Skeletal muscle tissue (tissue), 4 donors: Measurements from ENCODE around the gene GPRC5A. TPM values are rescaled to one million over a fixed set of nuclear protein-coding genes. Genes with fewer than 3 reads are reported as not detected.

Experiments
- H3K27ac ChIP-seq: one replicate; pipeline ENCODE4 v1.7.0; 2013; ENCODE audit warnings: mild to moderate bottlenecking, low read depth, low read length, inconsistent platforms
- H3K27me3 ChIP-seq, 3 donors: one replicate each; pipeline ENCODE4 v1.7.0; 2013; ENCODE audit warnings: low read length in 3 of 3; ENCODE audit not compliant: control insufficient read depth in 3 of 3, insufficient read depth in 3 of 3
- H3K36me3 ChIP-seq, 3 donors: one replicate each; pipeline ENCODE4 v1.7.0; 2013; ENCODE audit warnings: low read length in 3 of 3; ENCODE audit not compliant: control insufficient read depth in 3 of 3, insufficient read depth in 3 of 3
- H3K4me1 ChIP-seq, 3 donors: one replicate each; pipeline ENCODE4 v1.7.0; 2013; ENCODE audit warnings: low read length in 3 of 3, mild to moderate bottlenecking in 3 of 3; ENCODE audit not compliant: control insufficient read depth in 3 of 3, insufficient read depth in 3 of 3
- H3K4me3 ChIP-seq, 3 donors: one replicate each; pipeline ENCODE4 v1.7.0; 2013; ENCODE audit warnings: low read length in 3 of 3
- H3K9ac ChIP-seq, 3 donors: one replicate each; pipeline ENCODE4 v1.7.0; 2013; ENCODE audit warnings: low read length in 3 of 3, mild to moderate bottlenecking in 3 of 3, moderate library complexity in 2 of 3, low read depth in 1 of 3
- H3K9me3 ChIP-seq, 3 donors: one replicate each; pipeline ENCODE4 v1.7.0; 2013; ENCODE audit warnings: low read length in 3 of 3; ENCODE audit not compliant: control insufficient read depth in 3 of 3
- total RNA-seq: library from RNA; depleted of rRNA; stranded (reverse); fragments of >200 nt; gene quantifications from one replicate; pipeline ENCODE4 v1.2.3, GENCODE V29; 2014
- donor health status: Osteomylitis.

Gene GPRC5A
- total RNA-seq, 1 donor from 2014 or later: 1.0 TPM

- H3K4me3 ChIP-seq: no peak overlapping the region
- no peaks in the 10 kb centered on the region for H3K4me1 ChIP-seq
- H3K27ac ChIP-seq: no peak overlapping the region
These were observed 42.4 kb downstream of the GPRC5A start for GRCh38 chr12:12933742-12934141.

DNA sequence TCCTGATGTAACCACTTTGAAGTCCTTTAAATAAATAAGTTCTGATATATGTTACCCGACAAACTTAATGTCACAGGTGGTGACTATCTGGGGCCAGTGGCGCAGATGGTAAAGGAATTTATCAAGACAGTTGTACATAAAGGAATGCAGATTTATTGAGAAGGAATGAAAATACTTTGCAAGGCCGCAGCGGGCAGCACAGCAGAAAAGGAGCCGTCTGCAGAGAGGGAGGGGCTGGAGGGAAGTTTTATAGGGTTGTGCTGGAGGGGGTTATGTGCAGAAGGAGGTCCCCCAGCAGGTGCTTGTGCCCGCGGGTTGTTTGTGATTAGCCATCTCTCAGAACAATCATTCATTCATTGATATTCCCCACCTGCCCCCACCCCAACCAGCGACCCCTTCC, 43.2 kb downstream of the GPRC5A start:
- no peak overlapping the region for H3K9ac ChIP-seq
- no peaks in the 10 kb centered on the region for H3K36me3 ChIP-seq
- no peaks in the 10 kb centered on the region for H3K4me1 ChIP-seq
- H3K4me3 ChIP-seq: no peak overlapping the region
- no peak overlapping the region for H3K27ac ChIP-seq
- H3K27me3 ChIP-seq: no peaks in the 10 kb centered on the region
- peaks cover 0 to 3% (median 0%) of the 10 kb centered on the region in 3 donors for H3K9me3 ChIP-seq

More at GRCh38 chr12:12933742-12934141, 42.4 kb downstream of the GPRC5A start:
- Histone ChIP-seq H3K9ac (no peak overlapping the region), H3K36me3 (no peaks in the 10 kb centered on the region), H3K27me3 (no peaks in the 10 kb centered on the region), H3K9me3 (peaks cover 0 to 3% (median 0%) of the 10 kb centered on the region in 3 donors)

- no peaks in the 10 kb centered on the region for H3K4me1 ChIP-seq
- no peak overlapping the region for H3K27ac ChIP-seq
- H3K4me3 ChIP-seq: no peak overlapping the region
These were observed 45.7 kb downstream of the GPRC5A start for GRCh38 chr12:12936983-12937491.

DNA sequence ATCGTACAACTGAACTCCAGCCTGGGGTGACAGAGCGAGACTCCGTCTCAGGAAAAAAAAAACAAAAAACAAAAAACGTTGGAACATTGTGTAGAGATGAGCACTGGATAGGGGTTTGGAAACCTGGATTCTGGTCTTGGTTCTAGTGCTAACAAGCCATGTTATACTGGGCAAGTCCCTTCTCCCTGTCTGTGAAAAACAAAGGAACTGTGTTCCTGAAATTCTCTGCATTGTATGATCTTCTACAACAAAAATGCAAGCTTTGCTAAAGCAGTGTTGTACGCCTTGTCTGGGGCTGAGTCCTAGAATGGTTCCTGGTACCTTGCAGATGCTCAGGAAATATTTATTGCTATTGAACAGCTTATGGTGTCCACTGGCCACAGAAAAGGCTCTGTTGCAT, 47.2 kb downstream of the GPRC5A start:
- no peaks in the 10 kb centered on the region for H3K36me3 ChIP-seq
- no peak overlapping the region for H3K9ac ChIP-seq
- no peaks in the 10 kb centered on the region for H3K9me3 ChIP-seq
- H3K4me1 ChIP-seq: no peaks in the 10 kb centered on the region
- H3K27me3 ChIP-seq: no peaks in the 10 kb centered on the region
- no peak overlapping the region for H3K4me3 ChIP-seq
- H3K27ac ChIP-seq: no peak overlapping the region

More at GRCh38 chr12:12936983-12937491, 45.7 kb downstream of the GPRC5A start:
- no peaks in the 10 kb centered on the region for H3K27me3 ChIP-seq
- no peak overlapping the region for H3K9ac ChIP-seq
- H3K36me3 ChIP-seq: no peaks in the 10 kb centered on the region
- H3K9me3 ChIP-seq: no peaks in the 10 kb centered on the region

- Histone ChIP-seq H3K9me3 (no peaks in the 10 kb centered on the region), H3K4me1 (no peaks in the 10 kb centered on the region), H3K9ac (no peak overlapping the region), H3K27me3 (no peaks in the 10 kb centered on the region), H3K27ac (no peak overlapping the region), H3K4me3 (no peak overlapping the region), H3K36me3 (no peaks in the 10 kb centered on the region)
These were observed 48.5 kb downstream of the GPRC5A start for GRCh38 chr12:12939888-12940287.

DNA sequence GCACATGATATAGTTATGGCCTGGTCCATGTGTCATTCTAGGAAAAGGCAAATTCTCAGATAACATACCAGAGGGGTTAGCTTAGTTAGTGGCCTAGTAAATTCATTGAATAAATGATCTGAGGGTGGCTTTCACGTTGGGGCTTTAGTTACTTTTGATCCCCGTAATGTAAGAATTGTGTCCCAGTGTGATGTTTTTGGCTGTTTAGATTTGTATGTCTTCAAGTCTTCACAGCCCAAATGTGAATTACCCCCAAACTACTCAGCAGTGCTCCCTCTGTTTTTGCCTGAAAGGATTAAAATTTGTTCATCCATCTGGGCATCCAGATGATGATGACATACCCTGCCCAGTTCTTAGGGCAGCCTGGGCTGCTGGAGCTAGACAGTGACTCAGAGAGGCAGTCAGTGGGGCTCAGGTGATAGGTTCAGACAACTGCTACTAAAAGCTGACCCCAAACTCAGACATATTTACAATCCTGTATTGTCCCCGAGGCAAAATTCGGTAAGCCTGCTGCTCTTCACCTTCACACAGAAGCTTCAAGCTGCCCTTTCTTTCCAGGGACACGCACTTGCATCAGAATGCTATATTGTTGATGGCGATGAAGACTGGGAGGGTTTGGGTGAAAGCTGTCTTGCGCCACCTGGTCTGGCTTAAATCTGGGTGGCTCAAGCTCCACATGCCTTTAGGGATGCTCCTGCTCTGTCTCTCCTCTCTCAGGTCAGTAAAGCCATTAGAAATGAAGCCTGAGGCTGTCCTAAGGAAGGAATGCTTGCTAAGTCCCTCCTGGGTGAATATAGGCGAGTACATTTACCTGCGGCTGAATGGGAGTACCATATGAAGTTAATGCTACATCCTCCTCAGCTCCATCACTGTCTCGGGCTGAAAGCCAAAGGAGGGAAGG, 50.3 kb downstream of the GPRC5A start:
- H3K4me1 ChIP-seq: no peaks in the 10 kb centered on the region
- H3K36me3 ChIP-seq: no peaks in the 10 kb centered on the region
- H3K4me3 ChIP-seq: no peak overlapping the region
- no peak overlapping the region for H3K27ac ChIP-seq
- no peak overlapping the region for H3K9ac ChIP-seq
- H3K27me3 ChIP-seq: no peaks in the 10 kb centered on the region
- no peaks in the 10 kb centered on the region for H3K9me3 ChIP-seq

DNA sequence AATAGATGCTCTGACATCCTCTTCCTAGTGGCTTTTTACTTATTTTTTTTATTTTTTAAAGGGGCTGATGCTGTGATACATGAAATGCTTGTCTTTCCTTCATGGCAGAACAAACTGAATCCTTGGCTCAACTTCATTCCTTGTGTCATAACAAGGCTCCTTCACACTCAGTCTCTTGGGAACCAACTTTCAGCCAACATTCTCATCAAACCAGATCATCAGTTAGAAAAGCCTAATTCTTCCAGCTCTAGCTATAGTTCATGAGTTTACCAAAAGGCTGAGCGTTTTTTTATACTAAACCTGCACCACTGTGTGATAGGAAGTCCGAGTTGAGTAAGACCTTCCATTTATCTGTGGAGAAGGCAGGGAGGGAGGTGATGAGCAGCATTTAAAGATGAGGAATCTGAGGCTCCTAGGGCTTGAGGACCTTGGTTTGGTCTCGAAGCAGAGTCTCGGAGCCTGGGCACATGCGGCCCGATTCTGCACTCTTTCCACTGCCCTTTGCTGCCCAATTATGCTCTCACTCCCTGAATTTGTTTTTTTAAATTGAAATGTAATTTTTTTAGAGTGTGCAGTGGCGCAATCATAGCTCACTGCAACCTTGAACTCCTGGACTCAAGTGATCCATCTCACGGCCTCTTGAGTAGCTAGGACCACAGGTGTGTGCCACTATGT, 52.4 kb downstream of the GPRC5A start:
- Histone ChIP-seq H3K36me3 (no peaks in the 10 kb centered on the region), H3K9ac (no peak overlapping the region), H3K27me3 (no peaks in the 10 kb centered on the region), H3K27ac (no peak overlapping the region), H3K9me3 (no peaks in the 10 kb centered on the region), H3K4me3 (no peak overlapping the region), H3K4me1 (no peaks in the 10 kb centered on the region)

DNA sequence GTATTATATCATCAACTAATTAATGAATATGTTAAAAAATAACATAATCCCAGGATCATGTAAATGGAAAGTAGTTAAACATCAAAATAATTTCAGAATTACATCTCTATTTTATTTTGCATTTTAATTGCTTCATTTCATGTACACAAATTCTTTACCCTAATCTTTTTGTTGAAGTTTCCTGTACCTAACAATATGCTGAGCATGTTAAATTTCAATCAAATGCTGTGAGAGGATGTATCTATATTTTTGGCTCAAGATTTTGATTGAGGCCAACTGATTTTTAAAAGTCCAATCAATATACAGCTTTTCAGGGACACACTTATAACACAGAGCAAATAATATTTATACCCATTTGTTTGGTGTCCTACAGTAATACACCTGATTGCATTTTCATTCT, 54.2 kb downstream of the GPRC5A start:
- H3K27me3 ChIP-seq: no peaks in the 10 kb centered on the region
- H3K9ac ChIP-seq: no peak overlapping the region
- H3K4me3 ChIP-seq: no peak overlapping the region
- no peak overlapping the region for H3K27ac ChIP-seq
- H3K36me3 ChIP-seq: no peaks in the 10 kb centered on the region
- H3K4me1 ChIP-seq: no peaks in the 10 kb centered on the region
- no peaks in the 10 kb centered on the region for H3K9me3 ChIP-seq

DNA sequence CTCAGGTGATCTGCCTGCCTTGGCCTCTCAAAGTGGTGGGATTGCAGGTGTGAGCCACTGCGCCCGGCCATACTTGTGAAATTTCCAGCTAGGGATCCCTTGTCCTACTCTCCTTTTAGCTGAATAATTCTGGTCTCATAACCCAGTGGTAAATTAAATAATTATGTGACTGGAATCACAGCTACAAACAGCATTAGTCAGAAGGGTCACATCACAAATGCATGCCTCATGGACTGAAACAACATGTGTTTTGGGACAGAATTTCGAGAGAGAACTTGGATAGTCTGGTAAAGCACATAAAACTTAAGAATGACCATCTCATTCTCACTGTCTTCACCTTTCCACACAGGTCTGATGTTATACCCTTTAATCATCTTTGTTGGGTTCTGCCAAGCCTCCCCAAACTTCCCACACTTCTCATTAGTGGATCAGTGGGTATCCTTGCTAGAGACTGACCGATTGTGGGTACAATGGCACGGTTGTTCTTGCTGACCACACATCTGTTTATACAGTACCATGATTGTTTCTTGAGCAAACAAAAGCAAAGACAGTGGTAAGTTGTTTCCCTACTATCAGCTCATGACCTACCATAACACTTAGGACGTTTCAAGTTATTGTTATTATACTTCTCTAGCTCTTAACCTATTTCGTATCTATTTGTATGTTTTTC, 55.5 kb downstream of the GPRC5A start:
- Histone ChIP-seq H3K9me3 (no peaks in the 10 kb centered on the region), H3K9ac (no peak overlapping the region), H3K27ac (no peak overlapping the region), H3K4me3 (no peak overlapping the region), H3K4me1 (no peaks in the 10 kb centered on the region), H3K27me3 (no peaks in the 10 kb centered on the region), H3K36me3 (no peaks in the 10 kb centered on the region)
